HTR-8/SVneo (cell line): Measurements from ENCODE around the gene ABHD6.
"Not testable (repeated sequence)": the region's sequence is repeated elsewhere in the genome, so short reads cannot be mapped to it uniquely, and the experiment has no call there.

ENCODE experiments used
- DNase-seq: peaks from one replicate; pipeline ENCODE4 v3.0.0; 2011; ENCODE audit warnings: low spot score, mixed read lengths; ENCODE audit not compliant: insufficient read length
- FAIRE-seq: peaks from 2 replicates; lab custom pipeline; 2011; peaks lifted over from hg19 to GRCh38; lab: Jason Lieb, UNC

ABHD6 gene

GRCh38 chr3:58237238-58237940 is at the start of gene ABHD6:
TSS of gene ABHD6 (plus strand) at chr3:58237792. CDS start at chr3:58256587, 18,795 bp downstream.
- no peak for FAIRE-seq
- DNase-seq = peak; percentile 69

- DNase-seq = no peak
- FAIRE-seq = peak; percentile 59
These were observed 49.4 kb upstream of the ABHD6 start for GRCh38 chr3:58188173-58188564.

GRCh38 chr3:58188921-58189451 is 48.6 kb upstream of the ABHD6 start:
- DNase-seq (no peak), FAIRE-seq (no peak)

- no peak for FAIRE-seq
- no peak for DNase-seq
These were observed 47.9 kb upstream of the ABHD6 start for GRCh38 chr3:58189691-58190090.

GRCh38 chr3:58190291-58190690 is 47.3 kb upstream of the ABHD6 start:
- DNase-seq (no peak), FAIRE-seq (no peak)

GRCh38 chr3:58190882-58191281 is 46.7 kb upstream of the ABHD6 start:
- FAIRE-seq (no peak), DNase-seq (no peak)

GRCh38 chr3:58191361-58191991 is 46.1 kb upstream of the ABHD6 start:
- no peak for DNase-seq
- no peak for FAIRE-seq

GRCh38 chr3:58192069-58192468 is 45.5 kb upstream of the ABHD6 start:
- DNase-seq = no peak
- FAIRE-seq = no peak

- DNase-seq (no peak), FAIRE-seq (no peak)
These were observed 43.7 kb upstream of the ABHD6 start for GRCh38 chr3:58193682-58194407.

GRCh38 chr3:58197588-58197987 is 40.0 kb upstream of the ABHD6 start:
- no peak for DNase-seq
- no peak for FAIRE-seq

- no peak for DNase-seq
- no peak for FAIRE-seq
These were observed 39.2 kb upstream of the ABHD6 start for GRCh38 chr3:58198362-58198761.

- DNase-seq (no peak), FAIRE-seq (no peak)
These were observed 38.8 kb upstream of the ABHD6 start for GRCh38 chr3:58198804-58199203.

- FAIRE-seq (no peak), DNase-seq (no peak)
These were observed 37.4 kb upstream of the ABHD6 start for GRCh38 chr3:58200121-58200709.

GRCh38 chr3:58200846-58201355 is 36.7 kb upstream of the ABHD6 start:
- FAIRE-seq (no peak), DNase-seq (no peak)

- DNase-seq, FAIRE-seq: not testable (repeated sequence)
These were observed 36.1 kb upstream of the ABHD6 start for GRCh38 chr3:58201451-58201850.

GRCh38 chr3:58202917-58203360 is 34.7 kb upstream of the ABHD6 start:
- DNase-seq = no peak

GRCh38 chr3:58203541-58203940 is 34.1 kb upstream of the ABHD6 start:
- FAIRE-seq (no peak), DNase-seq (no peak)

More at GRCh38 chr3:58202917-58203360, 34.7 kb upstream of the ABHD6 start:
- FAIRE-seq = no peak

- no peak for FAIRE-seq
- DNase-seq = no peak
These were observed 32.9 kb upstream of the ABHD6 start for GRCh38 chr3:58204720-58205119.

GRCh38 chr3:58205981-58206380 is 31.6 kb upstream of the ABHD6 start:
- DNase-seq (no peak), FAIRE-seq (no peak)

GRCh38 chr3:58206406-58207011 is 31.1 kb upstream of the ABHD6 start:
- FAIRE-seq (no peak), DNase-seq (peak; percentile 27)
